Breast epithelium (tissue), 3 donors: Measurements from ENCODE around the gene RASAL1.

ENCODE experiments used
- CTCF ChIP-seq, 3 donors: fragments of 450-650 bp; IDR thresholded peaks; one replicate each; pipeline ENCODE4 v1.5.1; 2016 to 2017; ENCODE audit warnings: antibody characterized with exemption in 3 of 3, mild to moderate bottlenecking in 3 of 3, moderate library complexity in 3 of 3
- POLR2A ChIP-seq: fragments of 450-650 bp; IDR thresholded peaks from one replicate; pipeline ENCODE4 v1.6.1; 2016; ENCODE audit warnings: antibody characterized with exemption, mild to moderate bottlenecking, moderate library complexity
- POLR2AphosphoS5 ChIP-seq, 3 donors: sonication (generic); formaldehyde crosslinking; IDR thresholded peaks; one replicate each; pipeline ENCODE4 v1.6.1; 2017; ENCODE audit warnings: antibody characterized with exemption in 3 of 3

GRCh38 chr12:113118142-113118541 lies 17.4 kb downstream of the RASAL1 start:
- TF ChIP-seq POLR2A, result no peak
- TF ChIP-seq CTCF (IDR thresholded peaks at IDR 0.05), result no peak
- no peak for TF ChIP-seq POLR2AphosphoS5 (IDR thresholded peaks at IDR 0.05)
